ENCODE data around the gene ZNRF3. TPM values are rescaled to one million over a fixed set of nuclear protein-coding genes. Genes with fewer than 3 reads are reported as not detected.
A peak's percentile ranks its signal among the peaks of the same experiment; 100 is the strongest.
"Not testable (repeated sequence)": the region's sequence is repeated elsewhere in the genome, so short reads cannot be mapped to it uniquely, and the experiment has no call there.

ZNRF3 gene
- polyA plus RNA-seq, 6 donors from 2014 or later = 0.09 to 0.23 (median 0.17) TPM; not detected in 2

DNA sequence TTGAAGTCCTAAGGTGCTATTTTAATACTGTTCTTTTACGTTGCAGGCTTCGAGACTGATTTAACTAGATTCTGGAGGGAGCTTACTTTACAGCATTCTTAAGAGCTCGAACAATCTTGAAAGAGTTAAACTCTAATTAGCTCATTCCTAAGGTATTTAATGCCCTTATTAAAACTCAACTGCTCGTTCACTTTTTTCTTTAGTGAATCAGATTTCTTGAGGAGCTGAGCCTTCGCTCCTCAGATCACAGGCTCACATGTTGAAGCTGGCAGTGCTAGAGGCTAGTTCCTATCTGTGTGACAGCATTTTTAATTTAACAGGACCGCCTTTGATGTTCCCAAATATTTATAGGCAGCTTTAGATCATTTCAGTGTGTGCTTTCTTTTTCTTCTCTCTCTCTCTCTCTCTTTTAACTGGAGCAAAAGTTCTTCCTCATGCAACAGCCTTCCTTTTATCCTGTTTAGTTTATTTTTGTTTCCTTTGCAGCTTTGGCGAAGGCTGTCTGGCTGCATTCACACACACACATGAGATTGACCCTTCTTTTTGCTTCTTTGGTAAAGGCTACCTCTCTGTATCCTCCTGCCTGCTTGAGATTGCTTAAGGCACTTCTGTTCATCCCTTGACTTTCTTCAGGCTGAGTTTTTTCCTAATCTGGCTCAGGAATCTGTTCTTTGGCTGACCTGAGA is 21.0 kb downstream of the ZNRF3 start:
- Mint-ChIP-seq H3K4me1 (peaks cover 7 to 11% (median 10%) of the 10 kb centered on the region in 3 donors), H3K27ac (peak overlapping the region in 3 of 6 donors; percentile 2 to 67 (median 54)), H3K9me3 (no peaks in the 10 kb centered on the region), H3K27me3 (peaks cover 0 to 11% (median 11%) of the 10 kb centered on the region in 3 donors), H3K36me3 (no peaks in the 10 kb centered on the region), H3K4me3 (no peak overlapping the region)
- no peak for ATAC-seq (ENCODE audit: low read depth in 2 of 2)
- DNase-seq = no peak

DNA sequence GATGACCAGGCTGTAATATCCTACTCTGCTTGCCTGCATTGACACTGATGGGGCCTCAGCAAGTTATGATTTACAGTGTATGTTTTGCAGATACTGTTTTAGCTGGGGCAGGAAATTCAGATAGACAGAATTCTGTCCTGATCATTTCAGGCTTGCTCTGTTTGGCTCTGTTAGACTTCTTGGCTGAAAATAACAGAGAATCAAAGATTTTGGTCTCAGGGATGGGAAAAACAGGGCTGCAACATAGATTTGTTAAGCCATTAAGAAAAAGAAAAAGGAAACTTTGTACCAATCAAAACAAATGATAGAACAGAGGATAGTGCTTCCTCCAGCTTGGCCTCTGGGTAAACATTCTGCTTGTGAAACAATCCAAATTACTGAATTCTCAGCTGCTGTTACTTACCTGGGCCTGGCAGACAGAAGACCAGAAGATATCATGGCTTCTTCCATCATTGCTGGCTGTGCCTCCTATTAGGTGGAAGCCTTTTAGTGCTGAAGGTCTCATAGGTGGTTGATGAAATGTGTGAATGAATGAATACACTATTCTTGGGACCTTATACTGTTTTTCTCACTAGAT is 22.0 kb downstream of the ZNRF3 start:
- Mint-ChIP-seq H3K36me3 (no peaks in the 10 kb centered on the region), H3K27ac (peak overlapping the region in 1 of 6 donors; percentile 62), H3K4me3 (no peak overlapping the region), H3K9me3 (no peaks in the 10 kb centered on the region), H3K4me1 (peaks cover 0 to 1% (median under 1%) of the 10 kb centered on the region in 3 donors), H3K27me3 (peaks cover 0 to 11% (median 11%) of the 10 kb centered on the region in 3 donors)
- ATAC-seq (ENCODE audit: low read depth in 2 of 2) (no peak), DNase-seq (no peak)

- Mint-ChIP-seq H3K27me3 (peaks cover 0 to 17% (median 8%) of the 10 kb centered on the region in 3 donors), H3K9me3 (no peaks in the 10 kb centered on the region), H3K36me3 (no peaks in the 10 kb centered on the region), H3K4me3 (no peak overlapping the region), H3K27ac (no peak overlapping the region), H3K4me1 (no peaks in the 10 kb centered on the region)
- no peak for DNase-seq
- no peak for ATAC-seq (ENCODE audit: low read depth in 2 of 2)
These were observed 22.9 kb downstream of the ZNRF3 start for GRCh38 chr22:28906312-28906711.

GRCh38 chr22:28907311-28908008 is 24.1 kb downstream of the ZNRF3 start:
- no peak for DNase-seq
- peaks cover 0 to 17% (median 5%) of the 10 kb centered on the region in 3 donors for H3K27me3 Mint-ChIP-seq
- H3K27ac Mint-ChIP-seq = no peak overlapping the region
- H3K9me3 Mint-ChIP-seq = no peaks in the 10 kb centered on the region
- no peak for ATAC-seq (ENCODE audit: low read depth in 2 of 2)
- no peak overlapping the region for H3K4me3 Mint-ChIP-seq
- H3K36me3 Mint-ChIP-seq = no peaks in the 10 kb centered on the region
- no peaks in the 10 kb centered on the region for H3K4me1 Mint-ChIP-seq

DNA sequence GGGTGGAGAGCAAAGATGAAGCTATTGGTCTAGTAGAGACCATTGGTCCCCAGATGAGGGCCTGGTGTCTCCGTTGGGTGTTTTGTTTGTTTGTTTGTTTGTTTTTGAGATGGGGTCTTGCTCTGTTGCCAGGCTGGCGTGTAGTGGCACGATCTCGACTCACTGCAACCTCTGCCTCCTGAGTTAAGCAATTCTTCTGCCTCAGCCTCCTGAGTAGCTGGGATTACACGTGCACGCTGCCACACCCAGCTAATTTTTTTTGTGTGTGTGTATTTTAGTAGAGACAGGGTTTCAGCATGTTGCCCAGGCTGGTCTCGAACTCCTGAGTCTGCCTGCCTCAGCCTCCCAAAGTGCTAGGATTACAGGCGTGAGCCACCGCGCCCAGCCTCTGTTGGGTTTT is 25.4 kb downstream of the ZNRF3 start:
- H3K36me3 Mint-ChIP-seq; ATAC-seq (ENCODE audit: low read depth in 2 of 2); H3K9me3 Mint-ChIP-seq; H3K4me1 Mint-ChIP-seq; H3K4me3 Mint-ChIP-seq; DNase-seq: not testable (repeated sequence)
- Mint-ChIP-seq H3K27ac (peak overlapping the region in 1 of 6 donors; percentile 84), H3K27me3 (peaks cover 0 to 22% (median 5%) of the 10 kb centered on the region in 3 donors)

DNA sequence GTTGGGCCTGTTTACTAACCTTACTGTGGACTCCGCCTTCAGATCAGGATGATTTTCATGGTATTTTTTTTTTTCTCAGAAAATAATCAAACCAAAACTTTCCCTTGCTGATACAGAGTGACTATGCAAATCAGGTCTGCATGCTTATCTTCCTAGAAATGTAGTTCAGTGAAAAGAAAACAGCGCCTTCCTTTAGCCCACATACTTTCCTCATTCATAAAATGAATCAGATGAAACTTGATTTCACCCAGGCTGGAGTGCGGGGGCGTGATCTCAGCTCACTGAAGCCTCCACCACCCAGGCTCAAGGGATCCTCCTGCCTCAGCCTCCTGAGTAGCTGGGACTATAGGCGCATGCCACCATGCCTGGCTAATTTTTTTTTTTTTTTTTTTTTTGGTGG is 26.0 kb downstream of the ZNRF3 start:
- DNase-seq = no peak
- H3K27ac Mint-ChIP-seq = no peak overlapping the region
- ATAC-seq (ENCODE audit: low read depth in 2 of 2) = no peak
- no peaks in the 10 kb centered on the region for H3K36me3 Mint-ChIP-seq
- no peaks in the 10 kb centered on the region for H3K4me1 Mint-ChIP-seq
- H3K9me3 Mint-ChIP-seq = no peaks in the 10 kb centered on the region
- no peak overlapping the region for H3K4me3 Mint-ChIP-seq
- peaks cover 0 to 26% (median 4%) of the 10 kb centered on the region in 3 donors for H3K27me3 Mint-ChIP-seq

- H3K4me3 Mint-ChIP-seq = no peak overlapping the region
- H3K4me1 Mint-ChIP-seq = no peaks in the 10 kb centered on the region
These were observed 27.4 kb downstream of the ZNRF3 start for GRCh38 chr22:28910569-28911303.

DNA sequence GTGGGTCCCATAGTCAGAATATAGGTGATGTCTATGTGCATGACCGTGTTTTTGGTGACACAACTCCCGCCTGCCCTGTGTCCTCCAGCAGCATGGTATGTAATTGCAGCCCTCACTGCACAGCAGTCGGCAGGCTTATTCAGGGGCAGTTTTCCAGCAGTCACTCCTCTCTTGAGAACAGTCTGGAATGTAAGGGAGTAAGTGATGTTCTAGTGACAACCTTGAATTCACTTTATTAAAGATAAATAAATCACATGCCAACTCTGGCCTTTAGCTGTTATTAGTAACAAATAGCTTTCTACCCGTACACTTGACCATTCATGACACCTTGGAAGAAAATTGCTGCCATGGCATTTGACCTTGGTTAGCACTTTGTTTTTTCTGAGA is 27.9 kb downstream of the ZNRF3 start:
- Mint-ChIP-seq H3K27ac (peak overlapping the region in 1 of 6 donors; percentile 38), H3K9me3 (no peaks in the 10 kb centered on the region), H3K36me3 (no peaks in the 10 kb centered on the region), H3K27me3 (peaks cover 0 to 22% (median 0%) of the 10 kb centered on the region in 3 donors), H3K4me1 (no peaks in the 10 kb centered on the region), H3K4me3 (no peak overlapping the region)
- no peak for ATAC-seq (ENCODE audit: low read depth in 2 of 2)
- no peak for DNase-seq

More at GRCh38 chr22:28910569-28911303, 27.4 kb downstream of the ZNRF3 start:
- H3K9me3 Mint-ChIP-seq = no peaks in the 10 kb centered on the region
- no peak for ATAC-seq (ENCODE audit: low read depth in 2 of 2)
- H3K36me3 Mint-ChIP-seq = no peaks in the 10 kb centered on the region
- no peak for DNase-seq
- H3K27ac Mint-ChIP-seq = peak overlapping the region in 2 of 6 donors; percentile 2 to 64
- H3K27me3 Mint-ChIP-seq = peaks cover 0 to 22% (median 0%) of the 10 kb centered on the region in 3 donors

DNA sequence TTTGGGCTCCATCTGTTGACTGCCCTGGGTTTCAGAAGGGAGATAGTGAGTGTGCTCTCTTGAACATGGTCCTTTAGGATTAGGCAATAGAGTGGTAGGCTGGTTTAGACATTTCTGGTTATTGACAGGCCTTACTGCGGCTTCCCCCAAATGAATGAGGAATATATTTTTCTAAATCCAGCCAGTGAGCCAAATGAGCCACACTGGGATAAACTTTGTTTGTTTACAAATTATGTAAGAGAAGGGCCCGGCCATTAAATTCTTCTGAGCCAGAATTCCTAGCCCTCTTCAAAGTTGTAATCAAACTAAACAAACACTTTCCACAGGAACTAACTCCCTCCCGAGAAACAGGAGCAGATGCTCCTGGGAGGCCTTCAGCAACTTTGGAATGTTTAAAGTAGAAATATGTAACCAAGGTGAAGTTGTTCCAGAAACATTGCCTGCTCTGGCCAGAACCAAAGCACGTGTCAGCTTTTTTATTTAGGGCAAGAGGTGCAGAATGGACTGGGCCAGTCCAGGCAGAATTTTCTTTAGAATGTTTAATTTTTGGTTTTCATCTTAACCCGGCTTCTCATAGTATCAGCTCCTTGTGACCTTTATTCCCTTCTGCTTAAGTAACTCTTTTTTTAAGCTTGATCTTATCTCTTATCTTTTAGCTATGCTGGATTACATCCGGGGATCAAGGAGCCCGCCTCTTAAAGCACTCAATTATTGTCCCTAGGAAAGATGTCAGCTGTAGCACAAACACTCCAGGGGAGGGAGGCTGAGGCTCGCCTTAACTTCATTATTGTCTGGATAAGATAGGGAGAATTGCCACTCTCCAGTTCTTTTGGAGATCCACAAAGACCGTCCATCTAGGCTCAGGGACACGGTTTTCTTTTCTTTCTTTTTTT is 28.7 kb downstream of the ZNRF3 start:
- no peaks in the 10 kb centered on the region for H3K4me1 Mint-ChIP-seq
- no peak for ATAC-seq (ENCODE audit: low read depth in 2 of 2)
- H3K27ac Mint-ChIP-seq = peak overlapping the region in 1 of 6 donors; percentile 38

GRCh38 chr22:28914201-28914600 is 30.8 kb downstream of the ZNRF3 start:
- Mint-ChIP-seq H3K4me1 (peaks cover 0 to 6% (median 0%) of the 10 kb centered on the region in 3 donors), H3K27ac (no peak overlapping the region), H3K36me3 (no peaks in the 10 kb centered on the region), H3K4me3 (no peak overlapping the region), H3K9me3 (no peaks in the 10 kb centered on the region), H3K27me3 (peaks cover 0 to 16% (median 0%) of the 10 kb centered on the region in 3 donors)
- no peak for DNase-seq
- no peak for ATAC-seq (ENCODE audit: low read depth in 2 of 2)

More for the DNA sequence above, 28.7 kb downstream of the ZNRF3 start:
- H3K9me3 Mint-ChIP-seq = no peaks in the 10 kb centered on the region
- H3K4me3 Mint-ChIP-seq = no peak overlapping the region
- no peaks in the 10 kb centered on the region for H3K36me3 Mint-ChIP-seq
- peaks cover 0 to 21% (median 0%) of the 10 kb centered on the region in 3 donors for H3K27me3 Mint-ChIP-seq
- no peak for DNase-seq

- DNase-seq = no peak
- H3K9me3 Mint-ChIP-seq = no peaks in the 10 kb centered on the region
- H3K27me3 Mint-ChIP-seq = peaks cover 0 to 12% (median 0%) of the 10 kb centered on the region in 3 donors
- H3K36me3 Mint-ChIP-seq = no peaks in the 10 kb centered on the region
- no peak overlapping the region for H3K27ac Mint-ChIP-seq
- H3K4me3 Mint-ChIP-seq = no peak overlapping the region
- ATAC-seq (ENCODE audit: low read depth in 2 of 2) = no peak
- peaks cover 0 to 6% (median 0%) of the 10 kb centered on the region in 3 donors for H3K4me1 Mint-ChIP-seq
These were observed 32.6 kb downstream of the ZNRF3 start for GRCh38 chr22:28915969-28916368.

DNA sequence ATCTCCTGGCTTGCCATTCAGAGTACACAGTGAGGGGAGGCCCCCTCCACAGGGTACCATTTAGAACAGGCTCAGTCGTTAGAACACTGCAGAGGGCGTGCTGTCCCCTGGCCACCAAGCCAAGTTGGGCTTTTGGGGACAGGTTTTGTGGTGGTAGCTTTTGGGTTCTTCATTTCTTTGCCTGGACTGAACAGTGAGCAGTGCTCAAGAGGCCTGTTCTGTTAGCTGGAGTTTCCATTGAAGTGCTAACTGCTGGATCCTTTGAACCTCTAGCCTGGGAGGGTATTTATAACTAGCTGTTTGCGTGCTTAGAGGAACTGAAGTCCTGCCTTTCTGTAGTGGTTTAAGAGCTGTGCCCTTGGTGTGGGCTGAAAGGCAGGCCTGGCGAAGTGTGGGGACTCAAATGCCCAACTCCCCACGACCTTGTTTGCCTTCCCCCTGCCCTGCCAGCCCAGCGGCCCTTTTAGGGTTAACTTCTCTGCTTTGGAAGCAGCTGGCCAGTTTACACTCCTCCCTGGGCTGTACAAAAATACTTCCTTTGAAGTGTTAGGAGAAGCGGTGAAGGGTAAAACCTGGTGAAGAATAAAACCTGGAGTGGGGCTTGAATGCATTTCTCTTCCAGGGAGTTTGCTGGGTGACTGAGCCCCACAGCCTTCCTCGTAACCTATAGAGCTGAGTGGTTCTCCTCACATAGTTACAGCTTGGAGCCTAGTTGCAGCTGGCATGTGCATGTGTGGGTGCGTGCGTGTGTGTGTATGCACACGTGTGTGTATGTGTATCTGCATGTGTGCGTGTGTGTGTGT is 34.6 kb downstream of the ZNRF3 start:
- Mint-ChIP-seq H3K9me3 (no peaks in the 10 kb centered on the region), H3K4me1 (peaks cover 0 to 10% (median 0%) of the 10 kb centered on the region in 3 donors), H3K4me3 (no peak overlapping the region), H3K36me3 (no peaks in the 10 kb centered on the region), H3K27ac (no peak overlapping the region), H3K27me3 (peaks cover 7 to 19% (median 8%) of the 10 kb centered on the region in 3 donors)
- ATAC-seq (ENCODE audit: low read depth in 2 of 2) (no peak), DNase-seq (no peak)

Measured in naive B cell (primary cell).